ENCODE data around the gene ST6GALNAC2.
"Not testable (repeated sequence)": the region's sequence is repeated elsewhere in the genome, so short reads cannot be mapped to it uniquely, and the experiment has no call there.

ST6GALNAC2 gene

DNA sequence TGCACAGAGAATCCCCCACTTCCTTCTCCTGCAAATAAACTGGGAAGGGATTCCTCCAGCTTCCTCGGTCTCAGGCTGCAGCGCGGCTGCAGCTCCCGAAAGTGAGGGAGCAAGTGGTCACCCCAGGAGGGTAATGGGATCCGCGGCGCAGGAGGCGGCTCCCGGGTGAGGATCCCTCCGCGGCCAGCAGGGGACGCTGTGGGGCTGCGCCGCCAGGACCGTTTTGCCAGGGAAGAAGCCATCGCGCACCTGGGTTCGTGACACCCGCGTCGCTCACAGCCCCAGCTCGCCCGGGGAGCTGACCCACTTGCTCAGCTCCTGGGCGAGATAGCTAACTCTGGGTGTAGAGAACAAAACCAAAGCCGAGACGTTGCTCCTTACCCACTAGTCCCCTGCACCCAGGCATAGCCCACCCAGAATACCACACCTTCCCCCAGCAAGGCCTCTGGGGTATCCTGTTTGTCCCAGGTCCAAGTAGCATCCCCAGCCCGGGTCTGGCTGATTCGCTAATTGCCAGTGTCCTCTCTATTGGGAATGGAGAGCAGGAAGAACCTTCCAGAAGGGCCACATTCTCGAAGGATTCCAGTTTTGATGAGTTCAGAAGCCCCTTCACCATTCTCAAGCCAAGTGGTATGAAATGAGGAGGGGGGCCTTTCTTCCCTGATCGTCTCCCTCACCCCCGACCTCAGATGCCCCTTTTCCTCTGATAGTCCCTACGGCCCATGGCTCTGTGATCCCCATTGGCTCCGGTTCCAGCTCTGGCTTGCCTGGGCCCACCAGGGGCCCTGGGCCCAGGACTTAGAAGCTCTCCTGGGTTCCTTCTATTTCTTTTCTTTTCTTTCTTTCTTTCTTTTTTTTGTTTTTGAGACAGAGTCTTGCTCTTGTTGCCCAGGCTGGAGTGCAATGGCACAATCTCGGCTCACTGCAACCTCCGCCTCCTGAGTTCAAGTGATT is 62.3 kb downstream of the ST6GALNAC2 start:
- Histone ChIP-seq H3K4me3 (ENCODE audit: low read length) (no peak overlapping the region), H3K9me3 (ENCODE audit: control insufficient read depth, low read length) (no peaks in the 10 kb centered on the region), H3K27me3 (ENCODE audit: control insufficient read depth, insufficient read depth, low read length) (peaks cover 12% of the 10 kb centered on the region), H3K36me3 (ENCODE audit: control insufficient read depth, insufficient read depth, low read length) (no peaks in the 10 kb centered on the region), H3K4me1 (ENCODE audit: control insufficient read depth, insufficient read depth, low read length) (peaks cover 27% of the 10 kb centered on the region), H3K9ac (ENCODE audit: low read length) (no peak overlapping the region)

- not testable (repeated sequence) for H3K4me3 ChIP-seq (ENCODE audit: low read length); H3K36me3 ChIP-seq (ENCODE audit: control insufficient read depth, insufficient read depth, low read length); H3K9me3 ChIP-seq (ENCODE audit: control insufficient read depth, low read length); H3K9ac ChIP-seq (ENCODE audit: low read length)
- Histone ChIP-seq H3K4me1 (ENCODE audit: control insufficient read depth, insufficient read depth, low read length) (peaks cover 18% of the 10 kb centered on the region), H3K27me3 (ENCODE audit: control insufficient read depth, insufficient read depth, low read length) (peaks cover 12% of the 10 kb centered on the region)
Measured at GRCh38 chr17:76521683-76522082, 64.0 kb downstream of the ST6GALNAC2 start.

DNA sequence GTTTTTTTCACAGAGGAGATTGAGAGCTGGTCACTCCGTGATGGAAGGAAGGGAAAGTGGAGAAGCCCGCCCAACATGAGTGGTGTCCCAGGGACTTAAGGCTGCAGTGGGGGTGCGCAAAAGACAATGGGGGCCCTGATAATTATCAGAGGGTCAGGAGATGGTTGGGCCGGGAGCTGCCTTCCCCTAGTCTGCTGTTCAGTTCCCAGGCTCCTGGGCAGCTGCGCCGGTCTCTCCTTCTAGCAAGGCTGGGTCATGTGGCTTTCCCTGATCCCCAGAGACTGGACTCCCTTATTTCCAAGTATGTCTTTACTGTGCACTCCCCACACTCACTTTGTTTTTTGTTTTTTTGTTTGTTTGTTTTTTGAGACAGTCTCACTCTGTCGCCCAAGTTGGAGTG is 64.4 kb downstream of the ST6GALNAC2 start:
- peaks cover 18% of the 10 kb centered on the region for H3K4me1 ChIP-seq (ENCODE audit: control insufficient read depth, insufficient read depth, low read length)

GRCh38 chr17:76519048-76519966 is 66.4 kb downstream of the ST6GALNAC2 start:
- Histone ChIP-seq H3K27me3 (ENCODE audit: control insufficient read depth, insufficient read depth, low read length) (peaks cover 12% of the 10 kb centered on the region), H3K4me3 (ENCODE audit: low read length) (no peak overlapping the region), H3K36me3 (ENCODE audit: control insufficient read depth, insufficient read depth, low read length) (no peaks in the 10 kb centered on the region), H3K4me1 (ENCODE audit: control insufficient read depth, insufficient read depth, low read length) (peaks cover 12% of the 10 kb centered on the region), H3K9me3 (ENCODE audit: control insufficient read depth, low read length) (no peaks in the 10 kb centered on the region), H3K9ac (ENCODE audit: low read length) (no peak overlapping the region)

More for the DNA sequence above, 64.4 kb downstream of the ST6GALNAC2 start:
- Histone ChIP-seq H3K27me3 (ENCODE audit: control insufficient read depth, insufficient read depth, low read length) (peaks cover 12% of the 10 kb centered on the region), H3K9ac (ENCODE audit: low read length) (no peak overlapping the region), H3K4me3 (ENCODE audit: low read length) (no peak overlapping the region), H3K9me3 (ENCODE audit: control insufficient read depth, low read length) (no peaks in the 10 kb centered on the region), H3K36me3 (ENCODE audit: control insufficient read depth, insufficient read depth, low read length) (no peaks in the 10 kb centered on the region)

DNA sequence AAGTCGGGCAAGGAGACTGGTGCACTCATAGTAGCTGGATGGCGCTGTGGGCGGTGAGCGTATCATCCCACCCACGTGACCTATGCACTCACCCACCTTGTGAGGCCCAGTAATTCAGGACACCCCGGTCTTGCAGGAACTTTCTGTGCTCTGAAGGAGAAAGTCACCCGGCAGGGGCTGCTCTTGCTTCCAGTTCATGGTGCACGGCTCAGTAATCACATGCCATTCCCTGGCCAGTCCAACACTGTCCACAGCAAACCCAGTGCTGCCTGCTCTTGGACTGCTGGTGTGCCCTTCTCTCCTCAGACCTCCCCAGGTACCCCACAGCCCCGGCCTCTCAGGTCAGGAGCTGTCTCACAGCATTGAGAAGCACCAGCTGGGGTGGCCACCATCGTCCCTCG is 68.0 kb downstream of the ST6GALNAC2 start:
- H3K36me3 ChIP-seq (ENCODE audit: control insufficient read depth, insufficient read depth, low read length), result no peaks in the 10 kb centered on the region

More for the DNA sequence above, 68.0 kb downstream of the ST6GALNAC2 start:
- no peaks in the 10 kb centered on the region for H3K9me3 ChIP-seq (ENCODE audit: control insufficient read depth, low read length)
- no peak overlapping the region for H3K9ac ChIP-seq (ENCODE audit: low read length)
- H3K4me3 ChIP-seq (ENCODE audit: low read length), result no peak overlapping the region
- peaks cover 4% of the 10 kb centered on the region for H3K4me1 ChIP-seq (ENCODE audit: control insufficient read depth, insufficient read depth, low read length)
- H3K27me3 ChIP-seq (ENCODE audit: control insufficient read depth, insufficient read depth, low read length), result peaks cover 6% of the 10 kb centered on the region
